ENCODE data around the gene CEP57.

DNA sequence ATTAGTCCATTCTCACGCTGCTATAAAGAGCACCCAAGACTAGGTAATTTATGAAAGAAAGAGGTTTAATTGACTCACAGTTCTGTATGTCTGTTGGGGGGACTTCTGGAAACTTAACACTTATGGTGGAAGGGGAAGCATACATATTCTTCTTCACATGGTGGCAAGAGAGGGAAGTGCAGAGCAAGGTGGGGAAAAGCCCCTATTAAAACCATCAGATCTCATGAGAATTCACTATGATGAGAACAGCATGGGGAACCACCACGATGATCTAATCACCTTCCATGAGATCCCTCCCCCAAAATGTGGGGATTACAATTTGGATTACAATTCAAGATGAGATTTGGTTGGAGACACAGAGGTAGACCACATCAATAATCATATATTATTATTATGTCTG is 25.7 kb downstream of the CEP57 start:
- TF ChIP-seq, protein P1, sequence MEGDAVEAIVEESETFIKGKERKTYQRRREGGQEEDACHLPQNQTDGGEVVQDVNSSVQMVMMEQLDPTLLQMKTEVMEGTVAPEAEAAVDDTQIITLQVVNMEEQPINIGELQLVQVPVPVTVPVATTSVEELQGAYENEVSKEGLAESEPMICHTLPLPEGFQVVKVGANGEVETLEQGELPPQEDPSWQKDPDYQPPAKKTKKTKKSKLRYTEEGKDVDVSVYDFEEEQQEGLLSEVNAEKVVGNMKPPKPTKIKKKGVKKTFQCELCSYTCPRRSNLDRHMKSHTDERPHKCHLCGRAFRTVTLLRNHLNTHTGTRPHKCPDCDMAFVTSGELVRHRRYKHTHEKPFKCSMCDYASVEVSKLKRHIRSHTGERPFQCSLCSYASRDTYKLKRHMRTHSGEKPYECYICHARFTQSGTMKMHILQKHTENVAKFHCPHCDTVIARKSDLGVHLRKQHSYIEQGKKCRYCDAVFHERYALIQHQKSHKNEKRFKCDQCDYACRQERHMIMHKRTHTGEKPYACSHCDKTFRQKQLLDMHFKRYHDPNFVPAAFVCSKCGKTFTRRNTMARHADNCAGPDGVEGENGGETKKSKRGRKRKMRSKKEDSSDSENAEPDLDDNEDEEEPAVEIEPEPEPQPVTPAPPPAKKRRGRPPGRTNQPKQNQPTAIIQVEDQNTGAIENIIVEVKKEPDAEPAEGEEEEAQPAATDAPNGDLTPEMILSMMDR (IDR thresholded peaks at IDR 0.05), result no peak
- no peak for TF ChIP-seq POLR2A (IDR thresholded peaks at IDR 0.05)
